Hepatocyte (in vitro differentiated cells): ENCODE measurements around the gene LRRK1. TPM values are rescaled to one million over a fixed set of nuclear protein-coding genes. Genes with fewer than 3 reads are reported as not detected.
A peak's percentile ranks its signal among the peaks of the same experiment; 100 is the strongest.

ENCODE experiments used
- DNase-seq: peaks from one replicate; pipeline ENCODE4 v3.0.0-alpha.2; 2016; ENCODE audit warnings: low spot score
- H2AFZ ChIP-seq: fragments of 200-600 bp; sonication (generic); 2 replicates; pipeline ENCODE4 v1.6.0; 2016; ENCODE audit warnings: antibody characterized with exemption, mild to moderate bottlenecking
- H3K27ac ChIP-seq: fragments of 200-600 bp; sonication (generic); 2 replicates; pipeline ENCODE4 v1.5.1; 2016; ENCODE audit warnings: mild to moderate bottlenecking
- H3K27me3 ChIP-seq: fragments of 200-600 bp; sonication (generic); 2 replicates; pipeline ENCODE4 v1.6.1; 2016
- H3K36me3 ChIP-seq: fragments of 200-600 bp; sonication (generic); replicated peaks from 2 replicates; pipeline ENCODE4 v1.5.1; 2016; ENCODE audit warnings: low read depth; ENCODE audit not compliant: insufficient read depth
- H3K4me1 ChIP-seq: fragments of 200-600 bp; sonication (generic); 2 replicates; pipeline ENCODE4 v1.5.1; 2016; ENCODE audit warnings: mild to moderate bottlenecking, moderate library complexity; ENCODE audit not compliant: insufficient read depth
- H3K4me2 ChIP-seq: fragments of 200-600 bp; sonication (generic); 2 replicates; pipeline ENCODE4 v1.6.0; 2016
- H3K4me3 ChIP-seq: fragments of 200-600 bp; sonication (generic); 2 replicates; pipeline ENCODE4 v1.5.1; 2016; ENCODE audit warnings: mild to moderate bottlenecking
- H3K79me2 ChIP-seq: fragments of 200-600 bp; sonication (generic); 2 replicates; pipeline ENCODE4 v1.6.0; 2017; ENCODE audit warnings: mild to moderate bottlenecking
- H3K9me2 ChIP-seq: fragments of 200-600 bp; sonication (generic); replicated peaks from 2 replicates; pipeline ENCODE4 v1.6.0; 2017; ENCODE audit warnings: mild to moderate bottlenecking; ENCODE audit not compliant: insufficient read depth
- H3K9me3 ChIP-seq: fragments of 200-600 bp; sonication (generic); 2 replicates; pipeline ENCODE4 v1.5.1; 2016; ENCODE audit warnings: low read depth, mild to moderate bottlenecking
- H4K20me1 ChIP-seq: fragments of 200-600 bp; sonication (generic); 2 replicates; pipeline ENCODE4 v1.6.0; 2016; ENCODE audit warnings: mild to moderate bottlenecking; ENCODE audit not compliant: insufficient read depth, poor library complexity, severe bottlenecking
- CTCF ChIP-seq: fragments of 200-600 bp; sonication (generic); IDR thresholded peaks from 2 replicates; pipeline ENCODE4 v1.5.1; 2016; ENCODE audit warnings: antibody characterized with exemption, mild to moderate bottlenecking; ENCODE audit not compliant: poor library complexity
- EZH2 ChIP-seq: fragments of 200-600 bp; sonication (generic); IDR thresholded peaks from 2 replicates; pipeline ENCODE4 v1.6.1; 2016; ENCODE audit warnings: antibody characterized with exemption, mild to moderate bottlenecking, borderline replicate concordance
- EZH2phosphoT487 ChIP-seq: fragments of 200-600 bp; sonication (generic); IDR thresholded peaks from one replicate; pipeline ENCODE4 v1.6.1; 2018; ENCODE audit warnings: antibody characterized with exemption, mild to moderate bottlenecking, low read depth, moderate library complexity; ENCODE audit not compliant: unreplicated experiment, severe bottlenecking
- WGBS: methylation state at CpG from one replicate; pipeline ENCODE4 v1.1.6; 2016; ENCODE audit warnings: low lambda C conversion rate; ENCODE audit errors: missing lambda C conversion rate; 5-methylcytosine and 5-hydroxymethylcytosine counted together
- polyA plus RNA-seq: library from polyadenylated mRNA; unstranded; fragments of >200 nt; fragmentation: Nextera tagmentation; extraction: Ambion mirVana; gene quantifications from 2 replicates; pipeline ENCODE4 v1.2.1, GENCODE V29; 2016
- total RNA-seq: library from RNA; depleted of rRNA; stranded (reverse); fragments of >200 nt; gene quantifications from 2 replicates; pipeline ENCODE4 v1.2.3, GENCODE V29; 2014

LRRK1 gene
- total and polyA plus RNA-seq, 2 experiments from 2014 or later: 2.1 TPM

DNA sequence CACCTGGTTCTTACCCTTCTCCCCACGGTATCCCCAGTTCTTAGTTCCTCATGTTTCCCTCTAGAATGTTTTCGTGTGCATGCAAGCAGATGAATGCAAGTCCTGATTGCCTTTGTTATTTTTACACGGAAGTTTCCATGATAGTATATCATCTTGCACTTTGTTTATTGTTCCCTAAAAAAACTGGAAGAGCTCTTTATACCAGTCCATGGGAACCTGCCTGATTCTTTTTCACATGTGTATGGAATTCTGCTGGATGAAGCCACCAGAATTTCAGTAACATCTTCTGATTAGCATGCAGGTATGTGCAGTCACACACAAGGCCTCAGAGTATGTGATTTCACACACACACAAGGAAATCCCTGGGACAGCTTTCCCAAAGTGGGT is 16.0 kb upstream of the LRRK1 start:
- Histone ChIP-seq H3K4me2 (peak overlapping the region; percentile 54), H3K27me3 (peaks cover 3% of the 10 kb centered on the region), H2AFZ (no peak overlapping the region), H3K9me2 (no peaks in the 10 kb centered on the region), H3K4me3 (no peak overlapping the region), H3K79me2 (no peaks in the 10 kb centered on the region), H4K20me1 (no peaks in the 10 kb centered on the region), H3K27ac (peak overlapping the region; percentile 90), H3K36me3 (no peaks in the 10 kb centered on the region), H3K4me1 (peaks cover 18% of the 10 kb centered on the region), H3K9me3 (no peaks in the 10 kb centered on the region)
- 72% methylated on average over 3 of the region's 3 CpGs for WGBS
- no peak for TF ChIP-seq EZH2phosphoT487
- TF ChIP-seq EZH2: no peak
- TF ChIP-seq CTCF: no peak
- no peak for DNase-seq

GRCh38 chr15:100905850-100906249 is 13.3 kb upstream of the LRRK1 start:
- H3K36me3 ChIP-seq: no peaks in the 10 kb centered on the region
- no peaks in the 10 kb centered on the region for H4K20me1 ChIP-seq
- no peaks in the 10 kb centered on the region for H3K9me2 ChIP-seq
- H3K4me1 ChIP-seq: peaks cover 18% of the 10 kb centered on the region
- DNase-seq: no peak
- no peaks in the 10 kb centered on the region for H3K79me2 ChIP-seq
- H2AFZ ChIP-seq: no peak overlapping the region
- H3K9me3 ChIP-seq: no peaks in the 10 kb centered on the region
- no peak overlapping the region for H3K27ac ChIP-seq
- no peak overlapping the region for H3K4me3 ChIP-seq
- no peak for TF ChIP-seq EZH2
- TF ChIP-seq CTCF: no peak
- H3K4me2 ChIP-seq: no peak overlapping the region
- H3K27me3 ChIP-seq: no peaks in the 10 kb centered on the region
- 83% methylated on average over 8 of the region's 8 CpGs for WGBS

DNA sequence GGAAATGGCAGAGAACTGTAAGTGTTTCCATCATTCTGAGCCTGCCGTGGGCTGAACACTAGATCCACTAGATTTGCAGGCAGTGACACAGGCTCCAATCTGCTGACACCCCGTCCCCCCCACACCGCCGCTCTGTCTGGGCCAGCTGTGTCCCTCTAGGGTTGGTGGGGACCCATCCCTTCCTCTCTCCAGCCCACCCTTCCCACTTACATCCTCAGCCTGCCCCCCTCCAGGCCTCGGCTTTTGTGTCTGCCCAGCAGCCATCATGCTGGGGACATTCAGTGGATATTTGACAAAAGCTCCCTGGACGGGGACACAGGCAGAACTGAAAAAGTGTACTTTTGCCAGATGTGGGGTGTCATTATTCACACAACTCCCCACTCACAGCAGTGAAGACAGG is 10.7 kb upstream of the LRRK1 start:
- Histone ChIP-seq H3K79me2 (no peaks in the 10 kb centered on the region), H3K9me2 (no peaks in the 10 kb centered on the region), H3K36me3 (no peaks in the 10 kb centered on the region), H2AFZ (no peak overlapping the region), H3K27ac (no peak overlapping the region), H4K20me1 (no peaks in the 10 kb centered on the region), H3K4me2 (no peak overlapping the region), H3K4me1 (no peaks in the 10 kb centered on the region), H3K4me3 (no peak overlapping the region), H3K27me3 (no peaks in the 10 kb centered on the region), H3K9me3 (peaks cover 3% of the 10 kb centered on the region)
- TF ChIP-seq EZH2phosphoT487: no peak
- no peak for TF ChIP-seq EZH2
- no peak for TF ChIP-seq CTCF
- 85% methylated on average over 6 of the region's 6 CpGs for WGBS
- no peak for DNase-seq

- Histone ChIP-seq H3K79me2 (no peaks in the 10 kb centered on the region), H3K27ac (no peak overlapping the region), H3K27me3 (no peaks in the 10 kb centered on the region), H3K4me1 (no peaks in the 10 kb centered on the region), H2AFZ (no peak overlapping the region), H3K4me2 (no peak overlapping the region), H3K9me3 (peaks cover 3% of the 10 kb centered on the region), H3K36me3 (no peaks in the 10 kb centered on the region), H3K4me3 (no peak overlapping the region), H3K9me2 (no peaks in the 10 kb centered on the region), H4K20me1 (no peaks in the 10 kb centered on the region)
- TF ChIP-seq EZH2phosphoT487 (no peak), CTCF (no peak), EZH2 (no peak)
- no peak for DNase-seq
- 75% methylated on average over 4 of the region's 4 CpGs for WGBS
Measured at GRCh38 chr15:100909565-100909964, 9.6 kb upstream of the LRRK1 start.
